Measurements from ENCODE around the gene HOXA11.

The HOXA11 gene

DNA sequence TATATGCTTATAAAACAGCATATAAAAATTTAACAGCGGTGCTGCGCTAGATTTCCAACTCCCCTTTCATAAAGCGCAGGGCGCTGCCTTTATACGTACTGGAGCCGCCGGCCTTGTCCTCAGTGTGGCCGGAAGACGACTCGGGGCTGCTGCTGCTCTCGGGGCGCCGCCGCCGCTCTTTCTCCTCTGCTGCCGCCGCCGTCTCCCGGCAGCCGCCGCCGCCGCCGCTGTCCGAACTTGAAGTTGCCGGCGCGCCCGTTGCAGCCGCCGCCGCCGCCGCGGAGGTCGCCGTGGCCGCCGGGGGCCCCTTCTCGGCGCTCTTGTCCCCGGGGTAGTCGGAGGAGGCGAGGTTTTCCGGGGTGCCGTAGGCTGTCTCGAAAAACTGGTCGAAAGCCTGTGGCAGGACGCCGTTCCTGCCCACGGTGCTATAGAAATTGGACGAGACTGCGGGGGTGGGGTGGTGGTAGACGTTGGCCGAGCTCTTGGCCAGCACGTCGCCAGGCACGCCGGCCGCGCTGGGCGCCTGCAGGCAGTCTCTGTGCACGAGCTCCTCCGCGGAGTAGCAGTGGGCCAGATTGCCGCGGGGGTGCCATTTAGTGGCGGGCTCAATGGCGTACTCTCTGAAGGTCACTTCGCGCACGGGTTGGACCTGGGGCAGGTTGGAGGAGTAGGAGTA lies 557 bp downstream of the HOXA11 start:
- Histone ChIP-seq H2AFZ (ENCODE audit: low read depth) (peak overlapping the region; percentile 42), H3K79me2 (ENCODE audit: insufficient read depth, low read depth) (no peaks in the 10 kb centered on the region), H3K9ac (peak overlapping the region; percentile 23; the same call in 1 of the 2 replicates), H3K4me2 (peak overlapping the region; percentile 34; the same call in 1 of the 2 replicates), H3K36me3 (ENCODE audit: insufficient read depth) (no peaks in the 10 kb centered on the region), H3K27me3 (ENCODE audit: insufficient read depth, low read depth) (peaks cover 12% of the 10 kb centered on the region; the same call in 1 of the 2 replicates), H3K4me1 (ENCODE audit: low read depth, poor library complexity, severe bottlenecking) (peaks cover 8% of the 10 kb centered on the region), H4K20me1 (ENCODE audit: insufficient read depth) (no peaks in the 10 kb centered on the region), H3K27ac (no peak overlapping the region), H3K4me3 (IDR thresholded peaks at IDR 0.05; ENCODE audit: insufficient read depth, low read depth, low read length) (no peak overlapping the region)
- no peak for TF ChIP-seq CTCF (conservative IDR thresholded peaks at IDR 0.05; ENCODE audit: low read depth, low read length)

DNA sequence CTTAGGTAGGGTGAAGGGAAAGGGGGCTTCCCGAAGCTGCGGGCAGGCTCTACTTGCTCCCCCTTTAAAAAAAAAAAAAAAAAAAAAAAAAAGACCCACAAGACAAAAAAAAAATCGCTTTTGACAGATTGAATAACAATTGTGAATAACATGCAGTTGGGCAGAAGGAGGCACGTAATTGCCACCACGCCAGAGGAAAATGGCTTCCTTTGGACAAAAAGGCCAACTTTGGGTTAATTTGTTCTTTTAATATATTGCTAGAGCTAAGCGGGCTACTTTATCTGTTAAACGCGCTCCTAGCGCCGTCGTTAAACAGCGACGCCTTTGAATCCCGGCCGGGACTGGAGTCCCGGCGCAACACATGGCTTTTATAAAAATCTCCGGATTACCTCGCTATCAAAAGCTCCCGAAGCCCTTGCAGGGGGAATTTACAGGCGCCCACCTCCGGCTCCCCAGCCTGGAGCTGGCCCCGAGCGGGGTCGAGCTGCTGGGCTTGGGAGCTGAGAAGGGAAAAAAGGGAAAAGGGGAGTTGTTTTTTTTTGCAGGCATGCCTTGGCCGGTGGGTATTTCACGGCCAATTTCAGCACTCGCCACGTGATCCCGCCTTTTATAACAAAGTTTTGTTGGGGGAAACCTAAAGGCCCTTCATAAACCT lies 1.2 kb downstream of the HOXA11 start:
- H3K4me3 ChIP-seq (IDR thresholded peaks at IDR 0.05; ENCODE audit: insufficient read depth, low read depth, low read length) = no peak overlapping the region
- no peak for TF ChIP-seq CTCF (conservative IDR thresholded peaks at IDR 0.05; ENCODE audit: low read depth, low read length)
- no peak overlapping the region for H3K27ac ChIP-seq
- peak overlapping the region; percentile 23; the same call in 1 of the 2 replicates for H3K9ac ChIP-seq
- H2AFZ ChIP-seq (ENCODE audit: low read depth) = peak overlapping the region; percentile 42
- H3K36me3 ChIP-seq (ENCODE audit: insufficient read depth) = no peaks in the 10 kb centered on the region
- H3K4me1 ChIP-seq (ENCODE audit: low read depth, poor library complexity, severe bottlenecking) = peaks cover 8% of the 10 kb centered on the region
- peak overlapping the region; percentile 34 for H3K4me2 ChIP-seq
- H4K20me1 ChIP-seq (ENCODE audit: insufficient read depth) = no peaks in the 10 kb centered on the region
- peaks cover 12% of the 10 kb centered on the region; the same call in 1 of the 2 replicates for H3K27me3 ChIP-seq (ENCODE audit: insufficient read depth, low read depth)
- no peaks in the 10 kb centered on the region for H3K79me2 ChIP-seq (ENCODE audit: insufficient read depth, low read depth)

DNA sequence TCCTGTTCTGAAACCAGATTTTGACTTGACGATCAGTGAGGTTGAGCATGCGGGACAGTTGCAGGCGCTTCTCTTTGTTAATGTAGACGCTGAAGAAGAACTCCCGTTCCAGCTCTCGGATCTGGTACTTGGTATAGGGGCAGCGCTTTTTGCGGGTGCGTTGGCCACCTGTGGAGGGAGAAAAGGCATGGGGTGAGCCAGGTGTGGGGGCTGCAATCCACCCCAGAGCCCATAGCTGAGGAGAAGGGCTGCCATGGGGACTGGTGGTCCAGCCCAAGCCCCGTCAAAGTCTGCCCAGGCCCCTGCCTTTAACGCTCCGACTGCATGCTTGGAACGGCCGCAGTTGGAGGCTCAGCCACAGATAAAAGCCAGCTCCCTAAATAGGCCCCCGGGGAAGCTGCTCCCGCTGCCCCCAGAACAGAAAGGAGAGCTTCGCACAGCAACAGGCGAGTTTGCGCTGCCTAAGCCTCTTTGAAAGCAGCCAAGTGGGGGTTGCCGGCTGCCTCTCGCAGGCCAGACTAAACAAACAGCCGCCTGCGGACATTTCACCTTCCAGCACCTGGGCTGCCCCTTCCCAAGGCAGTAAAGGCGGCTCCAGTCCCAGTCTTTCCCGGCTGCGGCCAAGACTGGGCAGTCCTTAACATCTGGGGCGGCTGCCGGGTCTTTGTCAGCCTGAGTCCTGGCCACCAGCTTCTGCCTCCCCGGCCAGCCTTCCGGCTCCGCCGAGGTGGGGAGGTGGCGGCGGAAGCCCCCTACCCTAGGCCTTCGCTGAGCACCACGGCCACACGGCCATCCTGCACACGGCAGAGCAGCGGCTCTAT lies 2.0 kb downstream of the HOXA11 start:
- Histone ChIP-seq H3K4me3 (IDR thresholded peaks at IDR 0.05; ENCODE audit: insufficient read depth, low read depth, low read length) (no peak overlapping the region), H2AFZ (ENCODE audit: low read depth) (no peak overlapping the region), H3K27ac (no peak overlapping the region), H3K4me2 (no peak overlapping the region), H4K20me1 (ENCODE audit: insufficient read depth) (no peaks in the 10 kb centered on the region), H3K27me3 (ENCODE audit: insufficient read depth, low read depth) (peaks cover 12% of the 10 kb centered on the region; the same call in 1 of the 2 replicates), H3K9ac (no peak overlapping the region), H3K79me2 (ENCODE audit: insufficient read depth, low read depth) (no peaks in the 10 kb centered on the region), H3K36me3 (ENCODE audit: insufficient read depth) (no peaks in the 10 kb centered on the region), H3K4me1 (ENCODE audit: low read depth, poor library complexity, severe bottlenecking) (peaks cover 8% of the 10 kb centered on the region)
- TF ChIP-seq CTCF (conservative IDR thresholded peaks at IDR 0.05; ENCODE audit: low read depth, low read length) = no peak

- no peak overlapping the region for H3K9ac ChIP-seq
- peaks cover 1% of the 10 kb centered on the region for H3K4me1 ChIP-seq (ENCODE audit: low read depth, poor library complexity, severe bottlenecking)
- H3K27me3 ChIP-seq (ENCODE audit: insufficient read depth, low read depth) = peaks cover 9% of the 10 kb centered on the region; the same call in 1 of the 2 replicates
- H3K4me3 ChIP-seq (IDR thresholded peaks at IDR 0.05; ENCODE audit: insufficient read depth, low read depth, low read length) = no peak overlapping the region
- no peak overlapping the region for H3K27ac ChIP-seq
- no peaks in the 10 kb centered on the region for H4K20me1 ChIP-seq (ENCODE audit: insufficient read depth)
- no peak overlapping the region for H3K4me2 ChIP-seq
- no peaks in the 10 kb centered on the region for H3K36me3 ChIP-seq (ENCODE audit: insufficient read depth)
- no peak for TF ChIP-seq CTCF (conservative IDR thresholded peaks at IDR 0.05; ENCODE audit: low read depth, low read length)
- H3K79me2 ChIP-seq (ENCODE audit: insufficient read depth, low read depth) = no peaks in the 10 kb centered on the region
- no peak overlapping the region for H2AFZ ChIP-seq (ENCODE audit: low read depth)
Measured at GRCh38 chr7:27182285-27182841, 2.7 kb downstream of the HOXA11 start.

Measured in KMS-11 (cell line).